SK-N-SH treated with all-trans-retinoic acid at 6 μM for 48 hours (cell line): ENCODE data around the gene CFL1.

Experiments
- ESRRG ChIP-seq: fragments of 250-450 bp; sonication (Bioruptor Pico); IDR thresholded peaks from 2 replicates; pipeline ENCODE4 v1.6.1; 2021; ENCODE audit warnings: mild to moderate bottlenecking
- OSR1 ChIP-seq: fragments of 250-450 bp; sonication (Bioruptor Pico); IDR thresholded peaks from 2 replicates; pipeline ENCODE4 v1.8.0; 2022; ENCODE audit warnings: moderate library complexity, mild to moderate bottlenecking, inconsistent platforms
- RARB ChIP-seq: fragments of 250-450 bp; sonication (Bioruptor Pico); IDR thresholded peaks from 2 replicates; pipeline ENCODE4 v1.8.0; 2021; ENCODE audit warnings: mild to moderate bottlenecking, moderate library complexity
- ZFP3 ChIP-seq: fragments of 250-450 bp; sonication (Bioruptor Pico); IDR thresholded peaks from 2 replicates; pipeline ENCODE4 v1.5.0; 2020; ENCODE audit warnings: mild to moderate bottlenecking, moderate library complexity
- ZFP30 ChIP-seq: fragments of 450-650 bp; formaldehyde crosslinking; IDR thresholded peaks from 2 replicates; pipeline ENCODE4 v1.5.0; 2022; ENCODE audit warnings: mild to moderate bottlenecking, moderate library complexity
- ZNF8 ChIP-seq: fragments of 450-650 bp; formaldehyde crosslinking; IDR thresholded peaks from 2 replicates; pipeline ENCODE4 v1.5.0; 2020; ENCODE audit warnings: mild to moderate bottlenecking, moderate library complexity
- TF ChIP-seq, protein P1 (sequence below): fragments of 250-450 bp; sonication (Bioruptor Pico); IDR thresholded peaks from 2 replicates; pipeline ENCODE4 v1.8.0; 2021; ENCODE audit warnings: low read depth, mild to moderate bottlenecking, moderate library complexity, borderline replicate concordance
- TF ChIP-seq, protein P2 (sequence below): fragments of 250-450 bp; sonication (Bioruptor Pico); IDR thresholded peaks from 2 replicates; pipeline ENCODE4 v1.8.0; 2020; ENCODE audit warnings: mild to moderate bottlenecking, moderate library complexity, borderline replicate concordance

DNA sequence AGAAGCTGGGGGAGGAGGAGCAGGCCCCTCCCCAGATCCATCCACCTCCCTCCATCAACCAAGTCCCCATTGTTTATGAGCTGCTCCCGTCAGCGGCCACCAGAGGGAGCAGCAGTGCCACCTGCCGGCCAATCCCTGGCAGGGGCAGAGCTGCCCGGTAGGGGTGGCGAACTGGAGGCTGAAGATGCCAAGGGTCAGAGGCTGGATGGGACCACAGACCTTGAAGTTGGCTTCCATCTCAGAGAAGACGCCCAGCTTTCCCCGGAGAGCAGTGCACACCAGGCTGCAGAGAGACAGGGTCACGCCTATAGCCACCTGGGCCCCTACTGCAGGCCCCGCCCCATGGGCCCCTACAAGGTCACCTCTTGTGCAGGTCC is 26.7 kb upstream of the CFL1 start:
- TF ChIP-seq OSR1 (CRISPR knock-in tag) (no peak), RARB (CRISPR knock-in tag) (no peak), ZNF8 (CRISPR knock-in tag) (no peak), ZFP3 (CRISPR knock-in tag) (no peak), ESRRG (CRISPR knock-in tag) (no peak), ZFP30 (no peak)
- TF ChIP-seq, protein P1, sequence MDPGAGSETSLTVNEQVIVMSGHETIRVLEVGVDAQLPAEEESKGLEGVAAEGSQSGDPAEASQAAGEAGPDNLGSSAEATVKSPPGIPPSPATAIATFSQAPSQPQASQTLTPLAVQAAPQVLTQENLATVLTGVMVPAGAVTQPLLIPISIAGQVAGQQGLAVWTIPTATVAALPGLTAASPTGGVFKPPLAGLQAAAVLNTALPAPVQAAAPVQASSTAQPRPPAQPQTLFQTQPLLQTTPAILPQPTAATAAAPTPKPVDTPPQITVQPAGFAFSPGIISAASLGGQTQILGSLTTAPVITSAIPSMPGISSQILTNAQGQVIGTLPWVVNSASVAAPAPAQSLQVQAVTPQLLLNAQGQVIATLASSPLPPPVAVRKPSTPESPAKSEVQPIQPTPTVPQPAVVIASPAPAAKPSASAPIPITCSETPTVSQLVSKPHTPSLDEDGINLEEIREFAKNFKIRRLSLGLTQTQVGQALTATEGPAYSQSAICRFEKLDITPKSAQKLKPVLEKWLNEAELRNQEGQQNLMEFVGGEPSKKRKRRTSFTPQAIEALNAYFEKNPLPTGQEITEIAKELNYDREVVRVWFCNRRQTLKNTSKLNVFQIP (CRISPR knock-in tag): no peak
- TF ChIP-seq, protein P2, sequence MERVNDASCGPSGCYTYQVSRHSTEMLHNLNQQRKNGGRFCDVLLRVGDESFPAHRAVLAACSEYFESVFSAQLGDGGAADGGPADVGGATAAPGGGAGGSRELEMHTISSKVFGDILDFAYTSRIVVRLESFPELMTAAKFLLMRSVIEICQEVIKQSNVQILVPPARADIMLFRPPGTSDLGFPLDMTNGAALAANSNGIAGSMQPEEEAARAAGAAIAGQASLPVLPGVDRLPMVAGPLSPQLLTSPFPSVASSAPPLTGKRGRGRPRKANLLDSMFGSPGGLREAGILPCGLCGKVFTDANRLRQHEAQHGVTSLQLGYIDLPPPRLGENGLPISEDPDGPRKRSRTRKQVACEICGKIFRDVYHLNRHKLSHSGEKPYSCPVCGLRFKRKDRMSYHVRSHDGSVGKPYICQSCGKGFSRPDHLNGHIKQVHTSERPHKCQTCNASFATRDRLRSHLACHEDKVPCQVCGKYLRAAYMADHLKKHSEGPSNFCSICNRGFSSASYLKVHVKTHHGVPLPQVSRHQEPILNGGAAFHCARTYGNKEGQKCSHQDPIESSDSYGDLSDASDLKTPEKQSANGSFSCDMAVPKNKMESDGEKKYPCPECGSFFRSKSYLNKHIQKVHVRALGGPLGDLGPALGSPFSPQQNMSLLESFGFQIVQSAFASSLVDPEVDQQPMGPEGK (CRISPR knock-in tag): 0 out of 2 replicates have a peak, but pooled peaks have one; percentile 22
